Embryonic facial prominence (tissue), 1 donor: ENCODE results near the gene GRHL1.

ENCODE experiments used
- DNase-seq: peaks from one replicate; pipeline ENCODE4 v3.0.0-alpha.2; 2016; ENCODE audit errors: extremely low spot score

Gene GRHL1

GRCh38 chr2:9949239-9949991 lies 2.1 kb upstream of the GRHL1 start:
- no peak for DNase-seq

- no peak for DNase-seq
Observed at GRCh38 chr2:9949992-9950520, 1.4 kb upstream of the GRHL1 start.

DNA sequence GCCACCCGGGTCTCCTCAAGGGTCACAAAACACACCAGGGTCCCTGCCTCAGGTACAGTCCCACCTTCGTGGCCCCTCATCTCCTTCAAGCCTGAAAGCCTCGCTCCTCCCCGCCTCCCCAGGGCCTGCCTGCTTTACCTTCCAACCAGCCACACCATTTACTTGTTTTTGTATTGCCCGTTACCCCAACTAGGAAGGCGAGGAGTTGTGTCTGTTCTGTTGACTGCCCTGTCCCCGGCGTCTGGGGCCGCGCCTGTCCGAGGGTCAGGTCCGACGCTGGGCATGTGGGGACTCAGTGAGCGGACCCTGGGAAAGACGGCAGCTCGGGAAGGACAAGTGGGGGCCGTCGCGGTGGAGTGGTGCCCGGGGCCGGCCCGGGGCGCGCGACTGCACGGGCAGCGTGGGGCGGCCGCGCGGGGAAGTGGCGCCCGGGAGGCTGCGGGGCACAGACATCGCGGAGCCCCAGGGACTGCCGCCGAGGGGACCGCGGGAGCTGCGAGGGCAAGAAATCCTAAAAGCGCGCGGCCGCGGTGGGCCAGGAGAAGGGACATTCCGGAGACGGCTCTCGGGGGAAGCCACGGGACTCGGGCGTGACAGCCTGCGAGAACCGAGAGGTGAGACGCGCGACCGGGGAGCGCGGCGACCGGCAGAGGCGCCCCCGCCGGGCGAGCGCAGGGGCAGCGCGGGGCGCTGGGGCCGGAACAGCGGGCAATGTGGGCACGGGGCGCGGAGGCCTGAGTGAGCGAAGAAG lies 797 bp upstream of the GRHL1 start:
- DNase-seq: no peak

GRCh38 chr2:9951272-9951521 lies 296 bp upstream of the GRHL1 start:
- no peak for DNase-seq

DNA sequence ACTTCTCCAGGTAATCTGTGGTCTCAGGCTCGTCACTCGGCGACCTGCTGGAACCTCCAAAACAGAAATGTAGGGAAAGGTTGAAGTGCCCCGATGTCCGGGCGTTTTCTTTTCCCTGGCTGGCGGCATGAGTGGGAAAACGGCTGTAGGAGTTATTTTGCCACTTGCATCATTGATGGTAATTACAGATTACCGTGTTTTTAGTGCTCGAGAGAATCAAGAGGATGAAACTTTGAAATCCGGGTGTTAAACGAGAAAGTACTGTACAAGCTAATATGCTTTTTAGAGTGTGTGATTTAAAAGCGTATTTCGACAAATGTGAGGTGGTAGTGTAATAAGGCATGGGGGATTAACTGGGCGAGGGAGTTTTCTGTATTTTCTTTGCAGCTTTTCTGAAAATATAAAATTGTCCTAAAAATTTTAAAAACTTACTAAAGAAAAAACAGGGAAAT lies 819 bp downstream of the GRHL1 start:
- DNase-seq: no peak

DNA sequence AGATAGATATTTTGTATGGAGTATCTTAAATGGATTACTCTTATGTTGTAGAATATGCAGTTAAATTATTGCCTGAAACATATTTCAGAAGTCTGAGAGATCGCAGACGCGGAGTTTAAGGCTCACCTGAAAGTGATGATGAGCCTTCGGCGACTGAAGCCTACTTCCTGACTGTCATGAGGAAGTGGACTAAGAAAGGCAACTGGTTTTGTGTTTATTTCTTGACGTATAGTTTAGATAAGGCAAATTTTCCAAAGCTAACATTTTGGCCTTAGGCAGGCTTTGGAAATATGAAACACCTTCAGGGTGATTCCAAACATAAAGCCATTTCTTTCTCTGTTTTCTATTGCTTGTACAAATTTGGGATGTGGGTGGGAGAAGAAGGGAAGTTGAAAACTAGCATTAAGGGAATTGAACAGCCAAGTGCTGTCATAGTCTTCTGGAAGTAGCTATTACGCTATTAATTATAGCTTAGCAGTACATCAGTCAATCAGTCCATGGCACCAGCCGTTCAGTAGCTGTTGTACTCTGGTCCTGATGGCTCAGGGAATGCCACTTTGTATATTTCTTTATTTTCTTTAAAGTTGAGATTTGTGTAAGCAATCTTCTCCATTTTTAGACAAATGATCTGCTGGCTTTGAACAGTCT lies 1.5 kb downstream of the GRHL1 start:
- DNase-seq: no peak

DNA sequence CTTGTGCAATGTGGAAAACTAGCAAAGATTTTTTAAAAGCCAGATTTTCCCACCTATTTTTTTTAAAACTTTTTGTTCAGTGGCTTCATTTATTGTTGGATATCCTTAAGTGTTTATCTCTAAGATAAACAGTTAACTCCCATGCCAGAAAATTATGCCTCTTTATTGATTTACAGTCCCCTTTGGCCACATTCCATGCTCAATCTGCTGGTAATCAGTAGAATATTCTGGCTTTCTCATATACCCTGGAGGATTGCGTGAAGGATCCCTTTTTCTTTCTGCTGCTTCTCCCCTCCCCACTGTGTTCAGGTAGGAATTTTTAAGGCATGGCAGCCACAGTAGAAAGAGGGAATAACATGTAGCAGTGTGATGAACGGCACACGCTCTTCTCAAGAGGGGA lies 2.6 kb downstream of the GRHL1 start:
- no peak for DNase-seq

GRCh38 chr2:9958057-9958456 lies 6.6 kb downstream of the GRHL1 start:
- no peak for DNase-seq

DNA sequence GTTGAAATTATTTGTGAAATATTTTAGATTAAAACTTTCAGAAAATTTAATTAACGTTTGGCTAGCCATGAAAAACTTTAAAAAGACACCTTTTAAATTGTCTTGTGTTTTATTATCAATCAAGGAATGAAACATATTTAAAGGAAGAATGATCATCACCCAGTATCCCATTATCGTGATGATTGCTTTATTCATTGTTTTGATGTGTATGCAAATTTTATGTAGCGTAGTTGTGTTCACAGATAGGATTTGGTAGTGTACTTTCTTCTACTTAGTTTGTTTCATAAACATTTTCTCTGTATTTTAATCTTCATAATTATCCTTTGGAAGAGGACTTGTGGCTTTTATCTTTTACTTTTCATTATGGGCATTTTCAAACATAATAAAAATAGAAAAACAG lies 7.8 kb downstream of the GRHL1 start:
- no peak for DNase-seq

- no peak for DNase-seq
Observed at GRCh38 chr2:9961013-9961412, 9.5 kb downstream of the GRHL1 start.

DNA sequence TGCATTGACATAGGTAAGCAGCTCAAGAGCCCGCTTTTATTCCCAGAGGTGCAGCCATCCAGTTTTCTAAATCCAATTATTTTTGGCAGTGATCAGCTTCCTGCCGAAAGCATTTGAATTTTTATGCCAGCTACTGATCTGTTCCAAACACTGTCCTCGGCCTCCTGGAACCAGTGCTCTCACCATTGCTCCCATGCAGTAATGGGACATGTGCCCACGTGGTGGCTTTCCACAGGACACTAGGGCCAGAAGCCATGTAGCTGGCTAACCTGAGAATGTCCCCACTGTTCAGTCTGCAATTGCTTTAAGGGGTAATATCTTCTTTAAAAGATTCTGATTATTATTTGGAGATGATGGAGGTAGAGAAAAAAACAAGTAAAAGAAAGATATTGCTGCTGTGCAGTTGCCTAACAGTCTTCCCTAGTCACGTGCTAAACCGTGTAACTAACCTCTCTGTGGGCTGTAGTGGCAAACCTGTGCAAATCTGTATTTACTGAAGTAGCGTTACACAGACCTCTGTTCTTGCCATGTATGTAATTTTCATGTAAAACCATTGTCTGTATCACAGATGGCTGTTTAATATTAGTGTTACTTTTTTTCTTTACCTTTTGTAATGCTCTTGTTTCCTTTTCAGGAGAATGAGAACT lies 13.0 kb downstream of the GRHL1 start:
- no peak for DNase-seq

DNA sequence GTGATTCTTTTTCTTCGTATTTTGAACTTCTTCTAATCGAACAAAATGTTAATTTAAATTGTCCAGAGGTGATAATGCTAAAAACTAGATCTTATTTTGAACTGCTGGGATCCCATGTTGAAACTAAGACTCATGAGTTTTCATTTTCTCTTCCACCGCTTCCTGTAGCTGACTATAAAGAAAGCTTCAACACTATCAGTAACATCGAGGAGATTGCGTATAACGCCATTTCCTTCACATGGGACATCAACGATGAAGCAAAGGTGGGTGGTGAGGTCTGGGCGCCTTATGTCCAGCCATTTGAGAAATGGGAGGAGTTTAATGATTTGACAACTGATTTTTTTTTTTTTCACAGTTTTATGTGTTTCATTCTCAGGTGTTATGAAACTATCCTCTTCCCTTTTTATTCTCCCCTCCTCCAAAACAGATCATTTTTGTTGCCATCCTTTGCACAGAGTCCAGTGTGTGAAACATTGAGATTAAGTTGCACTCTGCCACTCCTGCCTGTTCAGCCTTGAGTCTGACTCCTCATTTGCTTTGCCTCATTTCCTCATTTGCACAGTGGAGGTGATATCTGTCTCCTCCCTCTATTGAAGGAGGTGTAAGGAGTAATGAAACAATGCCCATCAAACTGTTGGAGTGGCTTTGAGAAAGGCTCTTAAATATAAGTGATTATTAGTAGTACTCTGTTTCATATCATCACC lies 13.8 kb downstream of the GRHL1 start:
- DNase-seq: no peak

DNA sequence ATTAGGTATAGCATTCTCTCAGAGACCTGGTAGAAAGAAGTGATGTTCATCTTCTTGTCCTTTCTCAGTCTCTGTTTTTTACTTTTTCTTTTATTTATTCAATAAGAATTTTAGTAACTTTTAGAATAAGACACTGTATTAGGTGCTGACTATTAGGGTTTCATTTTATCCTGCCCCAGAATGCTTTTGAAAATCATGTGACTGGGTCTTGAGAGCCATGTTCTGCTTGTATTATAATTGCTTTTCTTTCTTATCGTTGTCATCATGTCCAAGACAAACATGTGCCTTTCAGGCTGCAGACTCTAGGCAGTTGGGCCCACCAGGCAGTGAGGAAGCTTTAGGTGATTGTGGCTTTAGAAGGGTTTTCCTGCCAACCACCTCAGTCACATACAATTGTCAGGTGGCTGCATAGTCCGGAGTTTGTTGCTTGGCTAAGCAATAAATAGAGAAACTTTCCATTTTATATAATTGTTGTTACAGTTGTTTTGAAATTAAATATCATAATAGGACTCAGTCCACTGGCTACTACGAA lies 15.1 kb downstream of the GRHL1 start:
- no peak for DNase-seq

- DNase-seq: no peak
Observed at GRCh38 chr2:9967053-9967775, 15.7 kb downstream of the GRHL1 start.

DNA sequence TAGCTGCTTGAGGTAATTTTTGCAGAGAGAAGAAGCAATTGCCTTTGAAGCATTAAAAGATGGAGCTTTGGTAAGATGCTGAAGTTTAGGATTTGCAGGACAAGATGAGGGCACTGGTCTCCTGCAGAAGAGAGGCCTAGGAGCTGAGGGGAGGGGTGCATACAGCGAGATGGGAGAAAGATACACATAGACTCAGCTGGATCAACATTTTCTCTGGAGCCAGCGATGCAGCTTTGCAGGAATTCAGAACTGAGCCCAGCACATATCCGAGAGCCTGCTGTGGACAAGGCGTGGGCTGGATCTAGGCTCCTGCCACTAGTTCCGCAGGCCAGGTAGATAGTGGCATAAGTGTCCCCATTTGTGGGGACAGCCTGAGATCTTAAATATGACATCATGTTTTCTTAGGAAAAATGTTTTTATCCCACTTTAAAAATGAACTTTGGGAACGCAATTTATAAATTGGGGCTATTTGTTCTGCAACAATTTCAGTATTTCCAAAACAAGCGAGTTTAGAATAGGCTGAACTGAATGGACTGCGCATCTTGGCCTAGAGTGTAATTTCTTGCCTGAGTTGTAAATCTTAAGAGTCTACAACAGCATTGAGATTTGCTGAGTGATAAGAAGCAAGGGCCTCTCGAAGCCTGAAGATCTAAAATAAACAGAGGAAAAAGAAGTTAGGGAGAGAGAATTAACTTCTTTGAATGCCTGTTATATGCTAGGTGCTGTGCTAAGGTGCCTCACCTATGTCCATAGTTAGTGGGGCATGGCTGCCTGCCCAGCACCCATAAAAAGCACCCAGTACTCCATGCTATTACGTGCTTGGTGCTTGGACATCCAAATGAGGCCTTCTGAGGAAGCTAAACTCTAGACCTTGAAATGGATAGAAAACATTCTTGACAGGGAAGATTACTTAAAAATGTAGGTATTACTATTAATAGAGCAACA lies 17.3 kb downstream of the GRHL1 start:
- DNase-seq: no peak

DNA sequence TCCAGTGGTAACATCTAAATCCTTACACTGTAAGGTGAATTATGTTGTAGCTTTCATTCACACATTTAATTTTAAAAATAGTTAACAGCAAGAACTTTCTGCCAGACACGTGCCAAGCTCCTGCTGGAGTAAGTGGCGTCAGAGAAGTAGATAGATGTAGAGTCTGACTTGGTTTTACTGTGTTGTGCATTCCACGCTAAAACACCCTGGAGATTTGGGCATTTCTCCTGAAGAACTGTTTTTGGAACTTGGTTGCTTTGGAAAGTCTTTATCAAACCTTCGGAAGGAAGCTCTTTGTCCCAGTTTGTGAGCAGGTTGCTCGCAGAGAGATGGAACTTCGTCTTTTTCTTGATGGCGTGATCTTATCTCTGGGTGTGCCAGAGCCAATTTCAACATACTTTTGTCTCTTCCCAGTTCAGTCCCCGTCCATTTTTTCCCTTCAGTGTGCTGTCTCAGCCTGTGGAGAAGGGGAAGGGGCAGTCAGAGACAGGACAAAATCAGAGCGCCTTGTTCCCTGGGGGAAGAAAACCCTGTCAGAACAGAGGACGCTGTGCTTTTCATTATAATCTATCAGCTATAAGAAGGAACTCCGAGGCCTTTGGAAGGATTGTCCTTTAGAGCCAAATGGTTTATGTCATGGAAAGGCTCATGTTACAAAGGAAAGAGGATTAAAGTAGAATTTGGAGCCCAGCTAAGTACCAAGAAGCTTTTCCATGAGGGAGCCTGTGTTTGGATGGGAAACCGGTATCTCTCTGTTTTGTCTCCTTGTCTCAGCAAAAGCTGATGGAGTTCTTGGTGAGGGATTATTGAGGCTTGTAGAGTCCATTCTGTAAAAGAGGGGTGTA lies 18.9 kb downstream of the GRHL1 start:
- DNase-seq: no peak

GRCh38 chr2:9971105-9971818 lies 19.8 kb downstream of the GRHL1 start:
- no peak for DNase-seq

DNA sequence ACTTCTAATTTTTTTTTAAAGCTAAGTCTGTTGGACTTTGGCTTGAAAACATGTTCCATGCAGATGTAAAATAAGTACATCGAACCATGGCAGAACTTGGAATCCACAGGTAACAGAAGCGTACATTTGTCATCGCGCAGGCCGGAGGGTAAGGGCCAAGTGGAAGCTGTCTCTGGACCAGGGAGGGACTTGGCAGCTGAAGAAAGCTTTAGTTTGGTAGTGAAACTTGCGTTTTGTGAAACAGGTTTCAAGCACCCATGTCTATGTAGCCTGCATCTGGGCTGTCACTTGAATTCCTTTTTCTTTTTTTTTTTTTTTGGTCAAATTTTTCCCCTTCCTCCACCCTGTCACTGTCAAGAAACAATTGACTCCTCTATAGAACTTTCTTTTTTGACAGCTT lies 20.4 kb downstream of the GRHL1 start:
- no peak for DNase-seq
